ENCODE measurements around the gene BTBD16.

The BTBD16 gene

GRCh38 chr10:122230222-122230621, 40.9 kb upstream of the BTBD16 start:
- no peak for DNase-seq (ENCODE audit: extremely low read depth, low read depth)
- no peak overlapping the region for H3K4me3 ChIP-seq (replicated peaks; ENCODE audit: low read depth, low read length)
- TF ChIP-seq CTCF (IDR thresholded peaks at IDR 0.05; ENCODE audit: low read depth, low read length, missing control alignments): no peak

GRCh38 chr10:122232769-122233168, 38.3 kb upstream of the BTBD16 start:
- no peak overlapping the region for H3K4me3 ChIP-seq (replicated peaks; ENCODE audit: low read depth, low read length)
- no peak for DNase-seq (ENCODE audit: extremely low read depth, low read depth)
- TF ChIP-seq CTCF (IDR thresholded peaks at IDR 0.05; ENCODE audit: low read depth, low read length, missing control alignments): no peak

- no peak for DNase-seq (ENCODE audit: extremely low read depth, low read depth)
- TF ChIP-seq CTCF (IDR thresholded peaks at IDR 0.05; ENCODE audit: low read depth, low read length, missing control alignments): no peak
These were observed 37.2 kb upstream of the BTBD16 start for GRCh38 chr10:122233857-122234348.

GRCh38 chr10:122234416-122234815, 36.7 kb upstream of the BTBD16 start:
- H3K4me3 ChIP-seq (replicated peaks; ENCODE audit: low read depth, low read length): no peak overlapping the region
- TF ChIP-seq CTCF (IDR thresholded peaks at IDR 0.05; ENCODE audit: low read depth, low read length, missing control alignments): no peak
- no peak for DNase-seq (ENCODE audit: extremely low read depth, low read depth)

More at GRCh38 chr10:122233857-122234348, 37.2 kb upstream of the BTBD16 start:
- no peak overlapping the region for H3K4me3 ChIP-seq (replicated peaks; ENCODE audit: low read depth, low read length)

GRCh38 chr10:122236690-122237306, 34.3 kb upstream of the BTBD16 start:
- DNase-seq (ENCODE audit: extremely low read depth, low read depth): no peak
- TF ChIP-seq CTCF (IDR thresholded peaks at IDR 0.05; ENCODE audit: low read depth, low read length, missing control alignments): no peak
- H3K4me3 ChIP-seq (replicated peaks; ENCODE audit: low read depth, low read length): no peak overlapping the region

GRCh38 chr10:122237331-122237990, 33.6 kb upstream of the BTBD16 start:
- no peak overlapping the region for H3K4me3 ChIP-seq (replicated peaks; ENCODE audit: low read depth, low read length)
- DNase-seq (ENCODE audit: extremely low read depth, low read depth): no peak
- TF ChIP-seq CTCF (IDR thresholded peaks at IDR 0.05; ENCODE audit: low read depth, low read length, missing control alignments): no peak

Measured in HFF-Myc (cell line).